GM12892 (cell line): ENCODE measurements around the gene U2AF2.

Experiments used
- POLR2A ChIP-seq: IDR thresholded peaks from 2 replicates; pipeline ENCODE4 v1.6.1; 2011; ENCODE audit warnings: low read depth, low read length, control low read depth
- POLR2AphosphoS5 ChIP-seq: IDR thresholded peaks from 2 replicates; pipeline ENCODE4 v1.6.1; 2011; ENCODE audit warnings: low read depth, low read length, control low read depth
- TAF1 ChIP-seq: IDR thresholded peaks from 2 replicates; pipeline ENCODE4 v1.6.1; 2011; ENCODE audit warnings: low read depth, mild to moderate bottlenecking, control low read depth, low read length, borderline replicate concordance

- TF ChIP-seq POLR2AphosphoS5 = no peak
- no peak for TF ChIP-seq TAF1
- TF ChIP-seq POLR2A = no peak
These were observed 39.4 kb downstream of the U2AF2 start for GRCh38 chr19:55694241-55694655.
